Adrenal gland (tissue), 5 donors: ENCODE measurements around the gene MRAS.

Experiments
- CTCF ChIP-seq, 6 experiments: fragments of 450-650 bp in 4 of 6; fragments of 200-600 bp in 2 of 6; sonication (generic) in 1 of 6; IDR thresholded peaks; 1 replicate in 5 of 6; 2 replicates in 1 of 6; pipeline versions ENCODE4 v1.5.1 to v1.8.0; 2016 to 2021; ENCODE audit warnings: antibody characterized with exemption in 6 of 6, mild to moderate bottlenecking in 2 of 6, moderate library complexity in 1 of 6
- POLR2A ChIP-seq, 2 donors: fragments of 450-650 bp; IDR thresholded peaks; one replicate each; pipeline ENCODE4 v1.6.1; 2017; ENCODE audit warnings: antibody characterized with exemption in 2 of 2, mild to moderate bottlenecking in 2 of 2, moderate library complexity in 1 of 2
- donor health status: DM: no; HTN: no; CAD: no.

DNA sequence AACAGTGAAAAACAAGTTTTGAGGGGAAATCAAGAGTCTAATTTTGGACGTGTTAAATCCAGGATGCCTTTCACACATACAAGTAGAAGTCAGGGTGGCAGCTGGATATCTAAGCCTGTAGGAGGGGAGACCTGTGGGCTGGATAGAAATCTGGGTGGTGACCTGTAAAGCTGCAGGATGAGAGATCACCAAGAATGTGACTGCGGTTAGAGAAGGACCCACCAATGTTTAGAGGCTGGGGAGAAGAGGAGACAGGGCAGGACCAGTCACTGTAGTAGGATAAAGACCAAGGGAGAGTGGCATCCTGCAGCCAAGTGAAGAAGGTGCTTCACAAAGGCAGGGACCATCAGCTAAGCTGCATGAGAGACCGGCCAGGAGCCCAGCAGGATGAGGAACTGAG lies 36.2 kb downstream of the MRAS start:
- TF ChIP-seq CTCF (IDR thresholded peaks at IDR 0.05) (no peak), POLR2A (IDR thresholded peaks at IDR 0.05) (no peak)
